Endothelial cell of umbilical vein (primary cell): Measurements from ENCODE around the gene FAM174B. TPM values are rescaled to one million over a fixed set of nuclear protein-coding genes. Genes with fewer than 3 reads are reported as not detected.

Source experiments
- BruUV-seq: library from RNA; stranded (reverse); fragments of 400-500 nt; replicated peaks from 2 replicates; lab custom pipeline; 2021; lab: Mats Ljungman, UMichigan
- CTCF ChIA-PET: fragments of 300-600, 350-600 bp; sonication (Branson Sonifier 250); formaldehyde crosslinking; loops from one replicate; lab custom pipeline; 2021; ENCODE audit warnings: antibody characterized with exemption, inconsistent platforms; lab: Charles Lee
- POLR2A ChIA-PET: fragments of 300-600, 350-600 bp; sonication (Branson Sonifier 250); formaldehyde crosslinking; loops from one replicate; lab custom pipeline; 2021; ENCODE audit warnings: antibody characterized with exemption, inconsistent platforms; lab: Charles Lee
- DNase-seq: peaks from one replicate; pipeline ENCODE4 v3.0.0-alpha.2; 2011; ENCODE audit warnings: low read depth, low spot score
- FAIRE-seq: peaks from 2 replicates; lab custom pipeline; 2011; peaks lifted over from hg19 to GRCh38; lab: Jason Lieb, UNC
- H2AFZ ChIP-seq: 2 replicates; pipeline ENCODE4 v1.6.0; 2012; ENCODE audit warnings: low read depth, low read length, control low read depth, inconsistent platforms
- H3K27ac ChIP-seq: 2 replicates; pipeline ENCODE4 v1.5.1; 2011; ENCODE audit warnings: low read depth, mild to moderate bottlenecking, control low read depth, low read length, moderate library complexity; ENCODE audit not compliant: insufficient read depth
- H3K27me3 ChIP-seq, 2 experiments: 2 replicates each; pipeline versions ENCODE4 v1.6.0 to v1.6.1; 2011; ENCODE audit warnings: low read length in 2 of 2, mixed read lengths in 1 of 2; ENCODE audit not compliant: control insufficient read depth in 2 of 2, insufficient read depth in 2 of 2
- H3K36me3 ChIP-seq, 2 experiments: 2 replicates in 1 of 2; 3 replicates in 1 of 2; pipeline ENCODE4 v1.5.1; 2011; ENCODE audit warnings: low read length in 2 of 2, mild to moderate bottlenecking in 1 of 2, moderate library complexity in 1 of 2; ENCODE audit not compliant: control insufficient read depth in 2 of 2, insufficient read depth in 2 of 2; ENCODE audit errors: extremely low read depth in 1 of 2
- H3K4me1 ChIP-seq: 3 replicates; pipeline ENCODE4 v1.5.1; 2011; ENCODE audit warnings: mild to moderate bottlenecking, low read length; ENCODE audit not compliant: control insufficient read depth, insufficient read depth; ENCODE audit errors: extremely low read depth
- H3K4me2 ChIP-seq: 2 replicates; pipeline ENCODE4 v1.6.1; 2011; ENCODE audit warnings: low read length, control low read depth, mixed read lengths; ENCODE audit not compliant: insufficient read depth
- H3K4me3 ChIP-seq, 3 experiments: fragments of 200-600 bp in 1 of 3; sonication (generic), shearing (Covaris generic) in 1 of 3; replicated peaks in 1 of 3; 2 replicates each; pipeline ENCODE4 v1.5.1; 2011 to 2016; ENCODE audit warnings: control low read depth in 3 of 3, low read length in 3 of 3, mild to moderate bottlenecking in 2 of 3, inconsistent platforms in 1 of 3, low read depth in 1 of 3, moderate library complexity in 1 of 3; ENCODE audit not compliant: insufficient read depth in 1 of 3
- H3K79me2 ChIP-seq: 2 replicates; pipeline ENCODE4 v1.6.0; 2012; ENCODE audit warnings: low read length, inconsistent platforms; ENCODE audit not compliant: control insufficient read depth, insufficient read depth
- H3K9ac ChIP-seq: replicated peaks from 2 replicates; pipeline ENCODE3; 2011; ENCODE audit warnings: low read length, control low read depth; ENCODE audit not compliant: insufficient read depth; ENCODE audit errors: extremely low read depth
- H3K9me1 ChIP-seq: replicated peaks from 3 replicates; pipeline ENCODE4 v1.6.0; 2011; ENCODE audit warnings: mild to moderate bottlenecking, low read length; ENCODE audit not compliant: control insufficient read depth, insufficient read depth; ENCODE audit errors: extremely low read depth
- H3K9me3 ChIP-seq: replicated peaks from 2 replicates; pipeline ENCODE4 v1.5.1; 2012; ENCODE audit warnings: low read length, inconsistent platforms; ENCODE audit not compliant: control insufficient read depth, insufficient read depth
- H4K20me1 ChIP-seq: replicated peaks from 2 replicates; pipeline ENCODE3; 2011; ENCODE audit warnings: mild to moderate bottlenecking, low read length; ENCODE audit not compliant: control insufficient read depth, insufficient read depth; ENCODE audit errors: extremely low read depth
- CTCF ChIP-seq, 2 donors: IDR thresholded peaks; 1 replicate in 1 of 2; 2 replicates in 1 of 2; pipeline ENCODE4 v1.5.1; 2011; ENCODE audit warnings: low read length in 2 of 2, mild to moderate bottlenecking in 2 of 2, moderate library complexity in 2 of 2, control low read depth in 1 of 2, inconsistent platforms in 1 of 2, low read depth in 1 of 2; ENCODE audit not compliant: insufficient read depth in 1 of 2; ENCODE audit errors: extremely low read depth in 1 of 2
- EZH2 ChIP-seq: IDR thresholded peaks from 2 replicates; pipeline ENCODE4 v1.6.1; 2012; ENCODE audit warnings: borderline replicate concordance, low read depth, mild to moderate bottlenecking, moderate library complexity, low read length, inconsistent platforms; ENCODE audit not compliant: severe bottlenecking
- FOS ChIP-seq: IDR thresholded peaks from 2 replicates; pipeline ENCODE4 v1.6.1; 2011; ENCODE audit warnings: mild to moderate bottlenecking, low read length, moderate library complexity, borderline replicate concordance; ENCODE audit not compliant: insufficient read depth
- GATA2 ChIP-seq: IDR thresholded peaks from 2 replicates; pipeline ENCODE4 v1.7.0; 2011; ENCODE audit warnings: low read depth, mild to moderate bottlenecking, moderate library complexity, mixed read lengths, low read length; ENCODE audit not compliant: insufficient read length, insufficient read depth
- JUN ChIP-seq: IDR thresholded peaks from 2 replicates; pipeline ENCODE4 v1.6.1; 2011; ENCODE audit warnings: borderline replicate concordance, low read depth; ENCODE audit not compliant: insufficient read length, insufficient read depth
- MAX ChIP-seq: IDR thresholded peaks from 2 replicates; pipeline ENCODE4 v1.6.1; 2011; ENCODE audit not compliant: insufficient read depth, insufficient read length
- MYC ChIP-seq: IDR thresholded peaks from one replicate; pipeline ENCODE4 v1.6.1; 2011; ENCODE audit warnings: mild to moderate bottlenecking, low read depth, low read length
- POLR2A ChIP-seq: IDR thresholded peaks from 2 replicates; pipeline ENCODE4 v1.6.1; 2012; ENCODE audit warnings: low read depth, mild to moderate bottlenecking, control low read depth, low read length
- POLR2AphosphoS5 ChIP-seq: IDR thresholded peaks from 2 replicates; pipeline ENCODE4 v1.6.1; 2012; ENCODE audit warnings: low read depth, mild to moderate bottlenecking, control low read depth, low read length, moderate library complexity; ENCODE audit not compliant: insufficient read depth
- dilution Hi-C: fragments of 300-500 bp; cut with MboI; formaldehyde crosslinking; loops from one replicate; pipeline ENCODE4 v1.15.0; 2019; ENCODE audit warnings: low sequenced_read_pairs; ENCODE audit not compliant: extremely low pct_ligation_motif_present
- intact Hi-C: fragments of 100-400 bp; cut with micrococcal nuclease; formaldehyde crosslinking; loops from one replicate; pipeline ENCODE4 v1.10.0; 2022
- polyA plus RNA-seq, 4 experiments: library from polyadenylated mRNA; depleted of rRNA in 3 of 4; stranded (reverse) in 3 of 4; unstranded in 1 of 4; fragments of >200 nt; gene quantifications; 2 replicates each; pipeline versions ENCODE4 v1.2.1 to v1.2.3, GENCODE V29; 2011 to 2012; ENCODE audit warnings: missing spikeins in 1 of 4
- total RNA-seq: library from RNA; stranded (reverse); gene quantifications from 2 replicates; pipeline ENCODE4 v1.2.3, GENCODE V29; 2021

FAM174B gene
- total and polyA plus RNA-seq, 2 donors (not counting 3 experiments of a cell fraction or from before 2014, with no cell fraction given) = 25.9 to 30.2 TPM

- POLR2A ChIA-PET = no interaction called here
- no TSS peak for BruUV-seq
- Histone ChIP-seq H3K9ac (no peak overlapping the region), H3K4me2 (no peak overlapping the region), H3K9me3 (no peaks in the 10 kb centered on the region), H2AFZ (no peak overlapping the region), H3K27me3 (peaks cover 0 to 3% of the 10 kb centered on the region in 2 experiments), H3K4me3 (no peak overlapping the region), H4K20me1 (no peaks in the 10 kb centered on the region), H3K4me1 (no peaks in the 10 kb centered on the region), H3K36me3 (no peaks in the 10 kb centered on the region), H3K27ac (no peak overlapping the region), H3K79me2 (no peaks in the 10 kb centered on the region), H3K9me1 (no peaks in the 10 kb centered on the region)
- CTCF ChIA-PET = no interaction called here
- intact Hi-C loops (no loop called here), dilution Hi-C loops (no loop called here)
- DNase-seq (no peak), FAIRE-seq (no peak)
- TF ChIP-seq EZH2 (no peak), POLR2A (no peak), MYC (no peak), MAX (no peak)
Measured at GRCh38 chr15:92582206-92582605, 73.4 kb downstream of the FAM174B start.

GRCh38 chr15:92580933-92581445, 74.6 kb downstream of the FAM174B start:
- DNase-seq (no peak), FAIRE-seq (no peak)
- Histone ChIP-seq H3K9me1 (no peaks in the 10 kb centered on the region), H4K20me1 (no peaks in the 10 kb centered on the region), H3K27ac (no peak overlapping the region), H3K4me1 (no peaks in the 10 kb centered on the region), H3K79me2 (no peaks in the 10 kb centered on the region), H3K27me3 (peaks cover 0 to 3% of the 10 kb centered on the region in 2 experiments), H3K4me2 (no peak overlapping the region), H3K9me3 (no peaks in the 10 kb centered on the region), H2AFZ (no peak overlapping the region), H3K4me3 (no peak overlapping the region), H3K9ac (no peak overlapping the region), H3K36me3 (no peaks in the 10 kb centered on the region)
- dilution Hi-C loops (no loop called here), intact Hi-C loops (no loop called here)
- POLR2A ChIA-PET = no interaction called here
- CTCF ChIA-PET = interaction anchor here (1.3 kb wide), 1 partner anchor 59 kb away, joined by 6 read pairs; no protein-coding TSS in a partner anchor
- no peak for TF ChIP-seq POLR2A
- no peak for TF ChIP-seq CTCF (IDR thresholded peaks at IDR 0.05; ENCODE audit: extremely low read depth in 1 of 2, insufficient read depth in 1 of 2, low read depth in 1 of 2, low read length in 2 of 2)
- TF ChIP-seq POLR2AphosphoS5 = no peak
- no peak for TF ChIP-seq MYC
- no peak for TF ChIP-seq GATA2
- no peak for TF ChIP-seq FOS
- no peak for TF ChIP-seq JUN
- TF ChIP-seq MAX = no peak
- no peak for TF ChIP-seq EZH2
- no TSS peak for BruUV-seq
